Fibroblast of peridontal ligament (primary cell): ENCODE measurements around the gene NADSYN1.
"Not testable (repeated sequence)": the region's sequence is repeated elsewhere in the genome, so short reads cannot be mapped to it uniquely, and the experiment has no call there.

ENCODE experiments used
- DNase-seq: peaks from one replicate; pipeline ENCODE4 v3.0.0-alpha.2; 2010; ENCODE audit errors: extremely low read depth

NADSYN1 gene

GRCh38 chr11:71526796-71527575 is 74.0 kb downstream of the NADSYN1 start, which contains the start of gene KRTAP5-7:
Gene KRTAP5-7, plus strand, starts transcription at chr11:71527267. Its CDS starts 34 bp downstream, at chr11:71527301.
- not testable (repeated sequence) for DNase-seq

DNA sequence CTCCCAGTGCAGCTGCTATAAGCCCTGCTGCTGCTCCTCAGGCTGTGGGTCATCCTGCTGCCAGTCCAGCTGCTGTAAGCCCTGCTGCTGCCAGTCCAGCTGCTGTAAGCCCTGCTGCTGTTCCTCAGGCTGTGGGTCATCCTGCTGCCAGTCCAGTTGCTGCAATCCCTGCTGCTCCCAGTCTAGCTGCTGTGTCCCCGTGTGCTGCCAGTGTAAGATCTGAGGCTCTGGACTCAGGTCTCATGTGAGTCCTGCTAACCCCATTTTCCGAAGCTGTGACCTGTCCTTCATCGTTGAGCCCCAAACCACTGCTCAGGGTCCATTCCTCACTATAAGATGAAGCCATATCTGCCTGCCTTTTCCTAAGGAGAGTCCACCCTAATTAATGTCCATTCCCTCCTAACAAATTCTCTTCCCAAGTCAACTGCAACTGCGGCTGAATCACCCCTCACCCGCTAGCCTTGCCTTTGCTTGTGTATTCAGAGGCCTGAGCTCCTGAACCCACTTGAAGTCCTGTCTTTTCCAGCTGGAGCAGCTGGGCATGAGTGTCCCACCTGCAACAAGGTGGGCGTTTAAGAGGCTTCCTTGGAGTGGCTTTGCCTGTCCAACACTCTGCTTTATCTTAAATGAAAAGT is 74.7 kb downstream of the NADSYN1 start:
- no peak for DNase-seq

DNA sequence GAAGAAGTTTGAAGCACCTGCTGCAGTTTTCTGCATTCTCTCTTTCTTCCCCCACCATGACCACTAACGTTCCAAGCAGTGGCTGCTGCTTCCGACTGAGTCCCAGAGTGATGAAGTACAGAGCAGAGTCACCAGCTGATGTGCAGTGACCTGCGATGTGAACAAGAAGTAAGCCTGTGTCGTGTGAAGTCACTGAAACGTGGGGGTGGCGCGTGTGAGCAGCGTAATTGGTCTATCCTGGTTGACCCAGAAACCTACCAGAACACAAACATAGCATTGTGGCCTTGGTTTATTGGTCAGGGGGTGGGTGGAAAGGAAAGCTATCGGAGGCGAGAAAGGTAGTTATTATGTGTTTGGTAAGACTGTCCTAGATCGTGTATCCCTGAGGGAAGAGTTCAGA is 77.6 kb downstream of the NADSYN1 start:
- no peak for DNase-seq

- DNase-seq, result no peak
Observed at GRCh38 chr11:71532036-71532610, 79.1 kb downstream of the NADSYN1 start.

DNA sequence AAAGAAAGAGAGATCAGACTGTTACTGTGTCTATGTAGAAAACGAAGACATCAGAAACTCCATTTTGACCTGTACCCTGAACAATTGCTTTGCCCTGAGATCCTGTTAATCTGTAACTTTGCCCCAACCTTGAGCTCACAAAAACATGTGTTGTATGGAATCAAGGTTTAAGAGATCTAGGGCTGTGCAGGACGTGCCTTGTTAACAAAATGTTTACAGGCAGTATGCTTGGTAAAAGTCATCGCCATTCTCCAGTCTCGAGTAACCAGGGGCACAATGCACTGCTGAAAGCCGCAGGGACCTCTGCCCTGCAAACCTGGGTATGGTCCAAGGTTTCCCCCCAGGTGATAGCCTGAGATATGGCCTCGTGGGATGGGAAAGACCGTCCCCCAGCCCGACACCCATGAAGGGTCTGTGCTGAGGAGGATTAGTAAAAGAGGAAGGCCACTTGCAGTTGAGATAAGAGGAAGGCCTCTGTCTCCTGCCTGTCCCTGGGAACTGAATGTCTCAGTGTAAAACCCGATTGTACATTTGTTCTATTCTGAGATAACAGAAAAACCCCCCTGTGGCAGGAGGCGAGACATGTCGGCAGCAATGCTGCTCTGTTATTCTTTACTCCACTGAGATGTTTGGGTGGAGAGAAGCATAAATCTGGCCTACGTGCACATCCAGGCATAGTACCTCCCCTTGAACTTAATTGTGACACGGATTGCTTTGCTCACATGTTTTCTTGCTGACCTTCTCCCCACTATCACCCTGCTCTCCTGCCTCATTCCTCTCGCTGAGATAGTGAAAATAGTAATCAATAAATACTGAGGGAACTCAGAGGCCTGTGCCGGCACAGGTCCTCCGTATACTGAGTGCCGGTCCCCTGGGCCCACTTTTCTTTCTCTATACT is 82.0 kb downstream of the NADSYN1 start:
- not testable (repeated sequence) for DNase-seq

DNA sequence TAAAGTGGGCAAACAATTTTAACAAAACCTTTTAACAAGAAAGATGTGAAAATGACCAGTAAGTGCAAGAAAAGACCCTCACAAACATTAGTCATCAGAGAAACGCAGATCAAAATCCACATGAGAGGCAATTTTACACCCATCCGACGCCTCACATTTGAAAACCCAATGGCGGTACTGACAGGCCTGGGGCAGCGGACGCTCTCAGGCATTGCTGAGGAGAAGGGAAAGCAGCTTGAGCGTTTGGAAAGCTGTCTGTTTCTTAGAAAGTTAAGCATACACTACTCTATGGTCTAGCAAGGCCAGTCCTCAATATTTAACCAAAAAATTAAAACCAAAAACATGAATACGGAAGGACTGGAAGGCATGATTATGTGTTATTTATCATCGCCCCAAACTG is 82.8 kb downstream of the NADSYN1 start:
- no peak for DNase-seq

DNA sequence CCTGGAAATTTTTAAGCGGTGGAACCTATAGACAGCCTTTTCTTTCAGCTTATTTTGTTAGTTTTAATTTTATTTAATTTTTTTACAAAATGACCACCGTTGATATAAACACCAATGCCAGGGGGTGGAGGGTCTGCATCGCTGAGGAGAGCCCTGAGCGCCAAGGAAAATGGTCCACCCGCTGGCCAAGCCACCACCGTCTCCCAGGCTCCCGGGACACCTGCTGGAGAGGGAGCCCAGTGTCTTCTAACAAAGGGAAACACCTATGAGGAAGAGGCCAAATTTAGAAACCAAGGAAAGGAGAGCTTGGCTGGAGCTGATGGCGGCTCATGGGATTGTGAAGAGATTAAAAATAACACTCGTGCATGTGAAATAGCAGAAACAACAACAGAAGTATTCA is 84.5 kb downstream of the NADSYN1 start:
- no peak for DNase-seq

DNA sequence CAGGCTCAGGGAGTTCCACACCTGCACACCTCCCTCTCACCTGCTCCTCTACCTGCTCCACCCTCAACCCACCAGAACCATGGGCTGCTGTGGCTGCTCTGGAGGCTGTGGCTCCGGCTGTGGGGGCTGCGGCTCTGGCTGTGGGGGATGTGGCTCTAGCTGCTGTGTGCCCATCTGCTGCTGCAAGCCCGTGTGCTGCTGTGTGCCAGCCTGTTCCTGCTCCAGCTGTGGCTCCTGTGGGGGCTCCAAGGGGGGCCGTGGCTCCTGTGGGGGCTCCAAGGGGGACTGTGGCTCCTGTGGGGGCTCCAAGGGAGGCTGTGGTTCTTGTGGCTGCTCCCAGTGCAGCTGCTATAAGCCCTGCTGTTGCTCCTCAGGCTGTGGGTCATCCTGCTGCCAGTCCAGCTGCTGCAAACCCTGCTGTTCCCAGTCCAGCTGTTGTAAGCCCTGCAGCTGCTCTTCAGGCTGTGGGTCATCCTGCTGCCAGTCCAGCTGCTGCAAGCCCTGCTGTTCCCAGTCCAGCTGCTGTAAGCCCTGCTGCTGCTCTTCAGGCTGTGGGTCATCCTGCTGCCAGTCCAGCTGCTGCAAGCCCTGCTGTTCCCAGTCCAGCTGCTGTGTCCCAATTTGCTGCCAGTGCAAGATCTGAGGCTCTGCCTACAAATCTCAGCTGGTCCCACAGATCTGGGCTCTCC is 85.1 kb downstream of the NADSYN1 start, which contains the start of gene KRTAP5-8:
TSS of gene KRTAP5-8 (plus strand) at position 49 of the 689 bp plus-strand sequence. CDS start at position 80, 31 bp downstream.
- DNase-seq, result not testable (repeated sequence)

GRCh38 chr11:71538666-71538990 is 85.6 kb downstream of the NADSYN1 start:
- DNase-seq, result no peak

- no peak for DNase-seq
Observed at GRCh38 chr11:71539017-71539416, 86.0 kb downstream of the NADSYN1 start.

- DNase-seq, result not testable (repeated sequence)
Observed at GRCh38 chr11:71539971-71540370, 87.0 kb downstream of the NADSYN1 start.

- DNase-seq, result not testable (repeated sequence)
Observed at GRCh38 chr11:71540521-71541304, 87.7 kb downstream of the NADSYN1 start.

GRCh38 chr11:71542382-71542781 is 89.4 kb downstream of the NADSYN1 start:
- no peak for DNase-seq

GRCh38 chr11:71542879-71543777 is 90.1 kb downstream of the NADSYN1 start:
- no peak for DNase-seq

- DNase-seq, result no peak
Observed at GRCh38 chr11:71543866-71544265, 90.9 kb downstream of the NADSYN1 start.

- no peak for DNase-seq
Observed at GRCh38 chr11:71544525-71545214, 91.7 kb downstream of the NADSYN1 start.

DNA sequence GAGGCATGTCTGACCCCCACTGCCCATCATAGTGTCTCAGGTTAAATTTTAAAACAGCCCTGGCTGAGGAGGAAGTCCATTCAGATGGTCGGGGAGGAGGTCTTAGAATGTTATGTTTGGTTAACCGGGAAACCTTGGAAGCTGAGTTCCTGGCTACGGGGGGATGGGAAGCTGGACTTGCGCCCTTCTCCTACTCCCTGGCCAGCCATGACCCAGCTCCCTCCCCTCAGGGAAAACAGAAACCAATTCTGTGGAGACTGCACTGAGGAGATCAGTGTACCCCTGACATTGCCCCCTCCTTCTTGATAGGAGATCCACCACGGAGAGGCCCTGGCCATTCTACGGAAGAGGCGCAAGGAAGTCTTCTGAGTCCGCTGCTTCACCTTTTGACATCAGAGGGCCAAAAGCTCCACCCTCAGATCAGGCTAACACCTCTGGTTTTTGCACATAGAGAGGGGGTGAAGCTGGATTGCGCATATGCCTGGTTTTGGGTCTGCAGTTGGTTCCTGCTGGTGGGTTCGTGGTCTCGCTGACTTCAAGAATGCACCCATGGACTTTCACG is 92.5 kb downstream of the NADSYN1 start:
- no peak for DNase-seq

GRCh38 chr11:71548120-71548519 is 95.1 kb downstream of the NADSYN1 start, which contains the start of gene KRTAP5-9:
Gene KRTAP5-9, plus strand, starts transcription at chr11:71548420. Its CDS starts 238 bp downstream, at chr11:71548658.
- DNase-seq, result no peak
